ENCODE results near the gene MEX3D. TPM values are rescaled to one million over a fixed set of nuclear protein-coding genes. Genes with fewer than 3 reads are reported as not detected.
"Not testable (repeated sequence)": the region's sequence is repeated elsewhere in the genome, so short reads cannot be mapped to it uniquely, and the experiment has no call there.

Gene MEX3D
- total RNA-seq, 1 donor from 2014 or later: 75.6 TPM

- no peak for DNase-seq (ENCODE audit: low read depth in 2 of 2)
These were observed 47.8 kb downstream of the MEX3D start for GRCh38 chr19:1520203-1520780.

GRCh38 chr19:1519802-1520201 is 48.3 kb downstream of the MEX3D start:
- not testable (repeated sequence) for DNase-seq (ENCODE audit: low read depth in 2 of 2)

DNA sequence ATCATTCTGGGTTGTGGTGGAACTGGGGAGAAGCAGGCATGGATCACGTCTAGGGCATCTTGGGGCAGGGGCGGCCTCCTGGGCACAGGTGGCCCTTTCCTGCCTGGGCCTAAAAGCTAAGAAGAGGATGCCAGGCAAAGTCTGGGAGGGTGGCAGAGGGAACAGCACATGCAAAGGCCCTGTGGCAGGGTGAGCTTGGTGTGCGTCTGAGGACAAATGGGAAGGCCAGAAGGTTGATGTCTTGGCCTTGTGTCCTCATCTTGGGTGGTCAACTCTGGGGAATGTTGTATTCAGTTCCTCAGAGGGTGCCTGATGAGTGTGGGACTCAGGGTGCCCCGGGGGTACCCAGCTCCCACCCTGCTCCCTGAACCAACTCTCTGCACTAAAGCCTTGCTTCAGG is 49.7 kb downstream of the MEX3D start:
- no peak for DNase-seq (ENCODE audit: low read depth in 2 of 2)

GRCh38 chr19:1516395-1516753 is 51.8 kb downstream of the MEX3D start:
- no peak for DNase-seq (ENCODE audit: low read depth in 2 of 2)

DNA sequence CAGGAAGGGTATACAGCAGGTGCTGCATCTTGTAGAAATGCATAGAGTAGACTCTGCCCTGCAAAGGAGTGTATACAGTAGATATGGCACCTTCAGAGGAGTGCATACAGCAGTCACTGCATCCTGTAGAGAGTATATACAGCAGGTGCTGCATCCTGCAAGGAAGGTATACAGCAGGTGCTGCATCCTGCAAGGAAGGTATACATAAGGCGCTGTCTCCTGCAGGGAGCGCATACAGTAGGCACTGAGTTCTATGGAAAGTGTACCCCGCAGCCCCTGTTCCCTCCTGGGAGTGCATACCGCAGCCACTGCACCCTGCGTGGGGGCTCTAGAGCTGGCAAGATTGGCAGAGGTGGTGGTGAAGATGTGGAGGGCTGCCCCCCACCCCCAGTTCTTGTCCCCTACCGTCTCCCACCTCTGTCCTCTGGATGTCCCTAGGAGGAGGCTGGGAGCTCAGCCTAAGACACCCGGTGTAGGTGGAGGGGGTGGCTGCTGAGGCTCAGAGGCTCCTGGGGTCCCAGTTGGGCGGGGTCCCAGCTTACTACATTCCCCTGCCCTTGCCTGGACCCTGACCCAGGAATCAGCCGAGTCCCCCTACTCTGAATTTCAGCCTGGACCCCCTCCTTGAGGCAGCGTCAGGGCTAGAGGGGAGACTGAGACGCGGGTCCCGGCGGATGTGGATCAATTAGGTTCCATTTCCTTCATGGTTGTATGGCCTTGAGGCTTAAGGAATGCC is 53.0 kb downstream of the MEX3D start:
- DNase-seq (ENCODE audit: low read depth in 2 of 2): no peak

DNA sequence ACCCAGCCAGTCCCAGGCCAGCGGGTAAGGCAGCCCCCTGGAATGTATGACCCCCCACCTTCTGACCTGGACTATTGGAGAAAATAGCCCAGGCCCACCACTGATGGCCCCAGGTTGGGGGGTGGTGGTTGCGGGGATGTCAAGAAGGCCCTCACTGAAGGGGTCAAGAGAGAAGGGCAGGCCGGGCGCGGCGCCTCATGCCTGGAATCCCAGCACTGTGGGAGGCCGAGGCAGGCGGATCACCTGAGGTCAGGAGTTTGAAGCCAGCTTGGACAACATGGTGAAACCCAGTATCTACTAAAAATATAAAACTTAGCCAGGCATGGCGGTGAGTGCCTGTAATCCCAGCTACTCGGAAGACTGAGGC is 53.8 kb downstream of the MEX3D start:
- DNase-seq (ENCODE audit: low read depth in 2 of 2): no peak

DNA sequence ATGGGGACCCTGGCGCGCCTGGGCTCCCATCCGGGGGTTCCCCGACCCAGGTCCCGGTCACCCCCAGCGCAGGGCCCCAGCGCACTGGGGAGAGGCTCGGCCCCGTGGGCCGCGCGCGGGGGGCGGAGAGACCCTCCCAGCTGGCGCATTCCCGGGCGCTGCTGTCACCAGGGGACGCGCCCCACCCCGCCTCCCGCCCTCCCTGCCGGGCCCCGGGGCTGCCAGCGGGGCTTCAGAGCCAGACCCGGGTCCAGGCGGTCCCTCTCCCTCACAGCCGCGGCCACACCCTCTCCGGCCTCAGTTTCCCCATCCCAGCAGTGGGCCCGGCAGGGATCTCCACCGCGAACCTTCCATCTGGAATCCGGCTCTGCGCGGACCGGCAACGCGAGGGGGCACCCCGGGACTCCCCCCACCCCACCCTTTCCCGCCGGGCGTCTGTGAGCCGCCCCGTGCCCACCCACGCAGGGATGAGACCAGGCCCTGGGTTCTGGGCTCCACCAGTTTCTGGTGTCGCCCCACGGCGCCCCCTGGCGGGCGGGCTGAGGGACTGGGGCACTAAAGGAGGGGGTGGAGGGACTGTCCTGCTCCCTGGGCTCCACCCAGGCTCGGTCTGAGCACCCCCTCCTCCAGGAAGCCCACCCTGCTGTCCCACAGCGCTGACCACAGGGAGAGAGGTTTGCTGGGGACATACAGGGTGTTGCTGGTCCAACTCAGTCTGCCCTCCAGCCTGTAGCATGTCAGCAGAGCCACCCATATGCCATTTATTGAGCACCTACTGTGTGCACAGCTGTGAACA is 54.4 kb downstream of the MEX3D start:
- DNase-seq (ENCODE audit: low read depth in 2 of 2): peak; percentile 25 to 58

DNA sequence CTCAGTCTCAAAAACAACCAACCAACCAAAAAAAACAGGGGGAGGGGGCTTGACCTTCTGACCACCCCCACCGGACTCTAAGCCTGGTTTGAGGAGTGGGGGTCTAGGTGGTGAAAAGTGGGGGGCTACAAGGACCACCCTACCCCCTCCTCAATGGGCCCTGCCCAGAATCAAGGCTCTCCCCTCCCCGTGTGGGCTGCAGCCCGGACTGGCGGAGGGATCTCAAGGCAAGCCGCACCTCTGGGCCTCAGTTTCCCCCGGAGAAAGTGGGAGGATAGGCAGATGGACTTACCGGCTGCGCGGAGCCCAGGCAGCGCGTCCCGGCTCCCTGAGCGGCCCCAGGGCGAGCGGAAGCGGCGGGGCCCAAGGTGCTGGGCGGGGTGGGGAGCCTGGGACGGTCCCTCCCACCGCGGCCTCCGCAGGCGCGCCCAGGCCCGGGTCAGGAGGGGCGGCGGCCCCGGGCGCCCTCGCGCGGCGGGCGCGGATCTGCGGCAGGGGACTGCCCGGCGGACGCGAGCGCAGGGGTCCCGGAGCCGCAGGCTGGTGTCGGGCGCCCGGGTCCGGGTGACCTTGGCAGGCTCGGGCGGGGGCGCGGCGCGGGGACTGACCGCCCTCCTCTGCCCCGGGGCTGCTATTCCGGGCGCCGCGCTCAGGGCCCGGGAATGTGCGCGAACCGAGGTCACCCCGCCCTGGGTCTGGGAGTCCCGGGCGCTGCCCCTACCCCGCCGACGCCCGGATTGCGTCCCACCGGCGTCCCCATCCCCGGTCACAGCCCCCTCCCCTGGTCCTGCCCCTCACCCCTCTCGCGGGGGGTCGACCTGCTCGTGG is 55.2 kb downstream of the MEX3D start, which contains the start of gene ADAMTSL5:
Gene ADAMTSL5 (minus strand): TSS at position 349 of the 828 bp plus-strand sequence. CDS start 2,076 bp downstream, outside the sequence.
- DNase-seq (ENCODE audit: low read depth in 2 of 2): no peak

- no peak for DNase-seq (ENCODE audit: low read depth in 2 of 2)
These were observed 56.5 kb downstream of the MEX3D start for GRCh38 chr19:1511318-1512317.

DNA sequence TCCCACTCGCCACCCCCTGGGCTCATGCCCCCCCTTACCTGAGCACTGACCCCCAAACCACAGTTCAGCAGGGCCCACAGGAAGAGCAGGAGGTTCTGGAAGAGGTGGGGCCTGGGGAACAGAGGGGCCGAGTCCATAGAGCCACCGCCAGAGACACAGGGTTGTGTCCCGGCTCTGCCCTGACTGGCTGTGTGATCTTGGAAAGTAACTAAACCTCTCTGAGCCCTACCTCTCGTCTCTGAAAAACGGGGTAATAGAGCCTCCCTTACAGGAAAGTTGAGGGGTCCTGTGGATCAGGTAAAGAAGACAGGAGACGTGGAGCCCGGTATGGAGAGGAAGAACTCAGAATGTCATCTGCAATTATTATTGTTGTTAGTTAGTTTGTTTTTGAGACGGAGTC is 57.3 kb downstream of the MEX3D start:
- no peak for DNase-seq (ENCODE audit: low read depth in 2 of 2)

- no peak for DNase-seq (ENCODE audit: low read depth in 2 of 2)
These were observed 57.7 kb downstream of the MEX3D start for GRCh38 chr19:1510442-1510806.

DNA sequence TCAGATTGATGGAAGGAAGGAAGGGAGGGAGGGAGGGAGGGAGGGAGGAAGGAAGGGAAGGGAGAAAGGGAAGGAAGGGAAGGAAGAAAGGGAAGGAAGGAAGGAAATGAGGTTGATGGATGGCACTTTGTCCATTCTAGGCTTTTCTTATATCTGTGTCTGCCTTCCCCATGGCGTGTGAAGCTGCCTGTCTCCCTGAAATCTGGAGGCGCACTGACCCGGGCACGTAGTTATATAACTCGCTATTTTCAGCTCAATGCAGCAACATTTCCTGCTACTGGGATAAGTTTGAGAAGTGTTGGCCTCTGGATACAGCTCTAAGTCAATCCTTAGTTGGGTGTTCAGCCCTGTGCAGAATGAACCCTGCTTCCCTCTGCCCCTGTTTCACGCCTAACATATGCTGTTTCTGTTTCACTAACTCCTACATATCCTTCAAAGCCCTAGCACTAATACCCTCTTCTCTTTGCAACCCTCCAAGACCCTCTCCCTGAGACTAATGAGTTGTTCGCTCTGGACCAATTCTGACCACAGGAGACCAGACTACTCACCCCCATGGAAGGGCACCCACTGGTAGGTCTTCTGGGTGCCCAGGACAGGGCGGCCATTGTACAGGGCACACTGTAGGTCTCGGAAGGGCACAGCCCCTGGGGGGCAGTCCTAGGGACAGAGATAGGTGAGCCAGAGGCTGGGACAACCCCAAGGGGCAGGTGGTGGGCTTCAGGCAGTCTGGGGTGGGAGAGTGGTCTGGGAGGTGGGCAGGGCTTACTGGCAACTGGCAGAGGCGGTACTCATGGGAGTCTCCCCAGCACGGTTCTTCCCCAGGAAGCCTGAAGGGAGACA is 58.3 kb downstream of the MEX3D start:
- DNase-seq (ENCODE audit: low read depth in 2 of 2): no peak

DNA sequence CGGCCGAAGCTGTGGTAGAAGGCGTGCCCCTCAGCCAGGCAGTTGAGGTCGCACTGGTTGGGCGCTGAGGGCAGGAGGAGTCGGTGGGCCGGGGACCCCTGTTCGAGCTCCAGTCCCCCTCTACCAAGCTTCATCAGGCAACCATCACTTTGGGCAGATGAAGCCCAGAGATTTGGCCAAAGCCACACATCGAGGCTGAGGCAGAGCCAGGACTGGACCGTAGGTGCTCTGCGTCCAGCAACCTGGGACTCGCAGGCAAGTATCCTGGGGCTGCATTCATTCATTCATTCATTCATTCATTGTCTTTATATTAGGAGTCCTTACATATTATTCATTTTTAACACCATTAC is 59.6 kb downstream of the MEX3D start:
- DNase-seq (ENCODE audit: low read depth in 2 of 2): no peak

DNA sequence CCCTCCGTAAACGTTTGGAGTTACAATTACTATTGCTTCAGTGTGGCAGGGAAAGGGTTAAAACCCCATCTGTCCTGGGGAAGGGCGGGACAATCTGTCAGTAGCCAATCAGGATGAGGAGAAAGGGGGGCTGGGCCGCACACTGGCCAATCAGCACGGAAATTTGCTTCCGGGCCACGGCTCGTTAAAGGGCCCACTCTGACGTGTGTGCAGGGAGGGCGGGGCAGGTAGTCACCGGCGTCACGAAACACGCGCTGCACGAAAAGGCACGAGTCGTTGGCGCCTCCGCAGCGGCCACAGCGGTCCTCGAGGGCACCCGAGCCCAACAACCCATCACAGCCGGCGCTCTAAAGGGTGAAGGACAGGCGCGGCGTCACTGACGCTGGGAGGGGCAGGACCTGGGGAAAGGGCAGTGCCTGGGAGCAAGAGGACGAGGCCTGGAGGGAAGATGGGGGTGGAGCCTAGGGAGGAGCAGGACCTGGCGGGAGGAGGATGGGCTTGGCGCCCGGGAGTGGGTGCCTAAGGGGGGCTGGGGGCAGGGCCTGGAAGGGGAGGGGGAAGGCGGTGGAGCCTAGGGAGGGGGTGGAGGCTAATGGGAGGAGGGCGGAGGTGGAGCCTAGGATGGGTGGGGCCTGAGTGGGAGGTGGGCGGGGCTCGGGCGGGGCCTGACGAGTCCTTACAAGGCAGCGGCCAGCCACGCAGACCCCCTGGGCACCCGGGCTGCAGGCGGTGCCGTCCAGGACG is 60.2 kb downstream of the MEX3D start:
- DNase-seq (ENCODE audit: low read depth in 2 of 2): peak; percentile 93 to 95

DNA sequence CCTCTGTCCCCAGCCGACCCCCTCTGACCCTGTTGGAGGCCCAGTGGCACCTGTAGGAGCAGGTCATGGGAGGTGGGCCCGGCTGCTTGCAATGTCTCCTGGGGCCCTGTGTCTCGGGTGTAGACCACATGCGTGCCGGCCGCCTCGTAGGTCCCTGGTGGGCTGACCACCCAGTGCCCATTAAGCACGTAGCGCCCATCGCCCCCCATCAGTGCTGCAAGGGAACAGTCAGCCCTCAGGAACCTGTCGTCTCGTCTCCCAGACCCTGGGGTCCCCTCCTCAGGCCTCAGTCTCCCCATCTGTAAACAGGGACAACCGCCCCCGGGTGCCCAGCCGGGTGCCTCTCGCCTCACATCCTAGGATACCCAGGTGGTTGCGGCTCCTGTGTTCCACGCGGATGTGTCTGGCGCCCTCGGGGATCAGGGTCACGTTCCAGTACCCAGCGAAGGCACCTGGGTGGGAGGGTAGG is 60.9 kb downstream of the MEX3D start:
- no peak for DNase-seq (ENCODE audit: low read depth in 2 of 2)

DNA sequence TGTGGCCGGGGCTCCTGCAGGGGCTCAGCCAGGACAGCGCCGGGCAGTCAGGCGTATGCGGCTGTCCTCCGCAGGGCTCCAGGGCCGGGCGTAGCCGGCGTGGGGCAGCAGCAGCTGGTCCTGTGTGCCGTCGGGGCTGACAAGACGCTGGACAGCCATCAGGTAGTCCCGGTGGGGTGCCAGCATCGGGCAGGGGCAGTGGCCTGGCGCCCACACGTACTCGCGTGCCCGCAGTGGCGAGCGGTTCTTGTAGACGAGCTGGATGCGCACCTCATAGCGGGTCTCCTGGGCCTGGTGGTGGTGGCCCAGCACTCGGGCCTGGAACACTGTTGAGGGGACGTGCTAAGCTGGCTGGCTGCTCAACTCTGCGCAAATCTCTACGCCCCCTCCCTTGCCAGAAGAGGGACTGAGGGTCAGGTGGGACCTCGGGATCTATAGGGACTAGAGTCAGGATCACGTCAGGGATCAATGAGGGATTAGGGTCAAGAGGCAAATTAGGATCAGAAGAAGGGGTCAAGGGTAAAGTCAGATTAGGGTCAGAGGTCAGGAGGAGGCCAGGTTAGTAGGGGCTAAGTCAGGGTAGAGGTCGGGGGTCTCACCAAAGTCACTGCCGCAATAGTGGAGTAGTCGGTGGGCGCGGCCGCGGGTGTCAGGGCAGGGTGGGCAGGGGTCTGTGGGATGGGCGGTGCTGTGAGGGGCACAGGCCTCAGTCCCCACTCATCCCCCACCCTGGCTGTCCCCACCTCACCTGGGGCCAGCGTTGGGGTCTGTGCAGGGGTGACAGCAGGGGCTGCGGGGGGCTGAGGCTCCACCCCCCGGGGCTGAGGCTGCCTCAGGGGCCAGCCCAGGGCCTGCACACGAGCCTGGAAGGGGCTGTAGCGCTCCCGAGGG is 61.9 kb downstream of the MEX3D start:
- no peak for DNase-seq (ENCODE audit: low read depth in 2 of 2)

- no peak for DNase-seq (ENCODE audit: low read depth in 2 of 2)
These were observed 63.1 kb downstream of the MEX3D start for GRCh38 chr19:1505012-1505411.

All from lung microvascular endothelial cell (primary cell).